Measurements from ENCODE around the gene MAPKAPK2.

DNA sequence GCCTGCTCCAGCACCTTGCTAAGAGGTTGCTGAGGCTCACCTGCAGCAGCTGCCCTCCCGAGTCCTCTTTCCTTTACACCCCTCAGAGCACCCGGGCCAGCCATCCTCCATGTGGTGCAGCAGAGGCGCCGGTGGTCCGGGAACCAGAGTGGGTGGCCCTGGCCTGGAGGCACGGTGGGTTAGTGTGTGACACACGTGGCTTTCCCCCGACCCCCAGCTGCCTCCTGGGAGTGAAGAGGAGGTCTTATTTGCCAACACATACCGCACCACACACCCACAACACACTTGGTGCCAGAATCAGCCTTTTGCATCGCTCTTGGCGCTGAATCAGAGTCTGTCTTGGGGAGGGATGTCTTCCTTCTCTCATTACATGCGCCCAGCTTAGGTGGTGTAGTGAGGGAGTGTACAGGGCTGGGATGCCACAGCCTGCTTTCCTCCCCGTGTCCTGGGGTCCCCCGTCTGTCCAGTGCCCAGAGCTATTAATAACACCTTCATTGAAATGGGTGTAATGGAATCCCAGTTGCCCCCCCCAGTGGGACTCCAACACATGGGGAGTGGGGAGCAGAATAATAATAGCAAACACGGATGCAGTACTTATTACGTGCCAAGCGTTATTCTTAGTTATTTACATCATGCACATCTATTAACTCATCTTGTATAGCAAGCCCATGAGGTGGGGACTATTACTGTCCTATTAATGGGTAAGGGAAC, 38.2 kb downstream of the MAPKAPK2 start:
- TF ChIP-seq, protein P1, sequence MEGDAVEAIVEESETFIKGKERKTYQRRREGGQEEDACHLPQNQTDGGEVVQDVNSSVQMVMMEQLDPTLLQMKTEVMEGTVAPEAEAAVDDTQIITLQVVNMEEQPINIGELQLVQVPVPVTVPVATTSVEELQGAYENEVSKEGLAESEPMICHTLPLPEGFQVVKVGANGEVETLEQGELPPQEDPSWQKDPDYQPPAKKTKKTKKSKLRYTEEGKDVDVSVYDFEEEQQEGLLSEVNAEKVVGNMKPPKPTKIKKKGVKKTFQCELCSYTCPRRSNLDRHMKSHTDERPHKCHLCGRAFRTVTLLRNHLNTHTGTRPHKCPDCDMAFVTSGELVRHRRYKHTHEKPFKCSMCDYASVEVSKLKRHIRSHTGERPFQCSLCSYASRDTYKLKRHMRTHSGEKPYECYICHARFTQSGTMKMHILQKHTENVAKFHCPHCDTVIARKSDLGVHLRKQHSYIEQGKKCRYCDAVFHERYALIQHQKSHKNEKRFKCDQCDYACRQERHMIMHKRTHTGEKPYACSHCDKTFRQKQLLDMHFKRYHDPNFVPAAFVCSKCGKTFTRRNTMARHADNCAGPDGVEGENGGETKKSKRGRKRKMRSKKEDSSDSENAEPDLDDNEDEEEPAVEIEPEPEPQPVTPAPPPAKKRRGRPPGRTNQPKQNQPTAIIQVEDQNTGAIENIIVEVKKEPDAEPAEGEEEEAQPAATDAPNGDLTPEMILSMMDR (IDR thresholded peaks at IDR 0.05 in 8 of 11, conservative IDR thresholded peaks at IDR 0.05 in 3 of 11): no peak
- TF ChIP-seq POLR2A (IDR thresholded peaks at IDR 0.05): no peak

Data from spleen (tissue), 7 donors.